Measurements from ENCODE around the gene KCND3.

Gene KCND3

DNA sequence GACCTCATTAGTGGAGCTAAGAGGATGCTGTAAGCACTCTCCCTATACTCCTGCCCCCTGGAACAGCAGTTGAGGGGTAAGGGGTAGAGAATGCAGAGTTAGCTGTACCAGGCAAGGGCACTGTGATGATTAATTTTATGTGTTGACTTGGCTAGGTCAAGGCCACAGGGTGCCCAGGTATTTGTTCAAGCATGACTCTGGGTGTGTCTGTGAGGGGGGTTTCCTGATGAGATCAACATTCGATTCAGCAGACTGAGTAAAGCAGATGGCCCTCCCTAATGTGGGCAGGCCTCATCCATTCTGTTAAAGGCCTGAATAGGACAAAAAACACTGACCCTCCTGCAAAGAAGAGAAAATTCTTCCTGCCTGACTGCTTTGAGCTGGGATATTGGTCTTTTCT is 110.8 kb downstream of the KCND3 start:
- peak in 1 of 2 donors; percentile 30 for DNase-seq

DNA sequence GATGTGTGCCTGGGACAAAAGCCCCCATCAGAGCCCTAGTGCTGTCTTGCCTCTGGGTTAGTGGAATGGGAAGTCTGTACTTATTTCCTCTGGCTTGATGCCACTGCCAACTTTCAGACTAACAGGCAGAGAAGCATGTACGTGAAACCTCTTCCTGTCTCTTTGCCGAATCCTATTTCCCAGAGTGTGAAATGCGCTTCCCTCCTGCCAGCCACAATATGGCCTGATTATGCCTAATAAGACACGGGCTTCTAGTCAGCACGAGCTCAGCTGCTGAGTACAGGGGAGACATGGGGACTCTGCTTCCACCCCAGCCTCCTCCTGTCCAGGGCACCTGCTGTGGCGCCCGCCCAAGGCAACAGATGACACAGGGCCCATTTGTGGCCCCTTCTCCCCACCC is 111.4 kb downstream of the KCND3 start:
- DNase-seq: no peak

DNA sequence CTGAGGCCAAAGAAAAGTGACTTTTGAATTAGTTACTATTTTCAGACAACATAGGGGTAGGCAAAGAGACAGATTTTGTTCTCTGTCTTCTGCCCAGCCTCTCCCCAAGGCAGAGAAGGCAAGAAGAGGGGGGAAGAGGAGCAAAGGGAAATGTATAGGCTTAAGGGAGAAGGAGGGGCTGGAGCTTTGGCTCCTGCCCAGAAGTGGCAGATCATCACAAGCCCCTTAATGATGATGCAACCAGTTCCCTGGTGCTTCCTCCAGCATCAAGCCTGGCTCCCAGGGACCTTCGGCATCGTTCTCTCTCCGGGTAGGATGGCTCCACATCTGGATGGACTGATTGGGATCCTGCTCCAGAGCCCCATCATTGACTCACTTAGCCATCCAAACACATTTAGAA is 112.8 kb downstream of the KCND3 start:
- DNase-seq: no peak

DNA sequence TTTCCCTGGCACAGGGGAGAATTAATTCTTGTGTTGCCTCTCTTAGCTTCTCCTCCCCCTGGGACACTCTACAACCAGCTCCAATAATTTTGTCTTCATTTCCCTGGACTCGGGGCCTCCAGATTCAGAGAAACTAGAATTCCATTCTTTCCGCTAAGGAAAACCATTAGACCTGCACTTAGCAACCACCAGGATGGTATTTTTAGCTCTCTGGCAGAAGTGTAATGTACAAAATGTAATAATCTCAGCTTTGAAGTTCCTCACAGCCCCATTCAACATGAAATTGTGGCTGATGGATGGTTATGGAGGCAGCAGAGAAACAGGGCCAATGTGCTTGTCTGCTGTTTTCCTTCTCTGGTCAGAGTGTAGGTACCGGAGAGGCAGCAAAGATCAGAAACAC is 113.8 kb downstream of the KCND3 start:
- DNase-seq: no peak

DNA sequence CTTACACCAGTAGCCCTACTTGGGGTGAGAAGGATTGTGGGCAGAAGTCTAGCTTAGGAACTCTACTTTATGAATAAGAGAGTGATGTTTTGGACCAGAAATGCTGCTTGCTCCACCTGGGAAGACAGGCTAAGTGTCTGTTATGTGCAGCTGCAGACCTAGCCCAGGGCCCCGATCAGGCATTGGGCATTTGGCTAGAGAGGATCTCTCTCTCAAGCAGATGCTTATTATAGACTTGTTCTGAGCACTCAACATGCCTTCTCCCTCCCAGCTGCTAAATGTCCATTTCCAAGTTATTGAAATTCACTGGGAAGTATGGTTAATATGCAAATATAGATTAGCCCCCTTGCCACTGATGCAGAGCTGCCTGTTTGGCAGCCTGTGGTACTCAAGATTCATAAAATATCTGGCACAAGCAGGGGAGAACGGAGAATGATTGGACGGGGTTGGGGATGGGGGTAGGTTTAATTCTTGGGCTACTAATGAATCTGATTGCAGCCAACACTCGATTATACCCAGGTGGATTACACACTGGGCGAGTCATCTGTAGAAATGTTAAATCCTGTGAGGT is 115.9 kb downstream of the KCND3 start:
- DNase-seq: no peak

DNA sequence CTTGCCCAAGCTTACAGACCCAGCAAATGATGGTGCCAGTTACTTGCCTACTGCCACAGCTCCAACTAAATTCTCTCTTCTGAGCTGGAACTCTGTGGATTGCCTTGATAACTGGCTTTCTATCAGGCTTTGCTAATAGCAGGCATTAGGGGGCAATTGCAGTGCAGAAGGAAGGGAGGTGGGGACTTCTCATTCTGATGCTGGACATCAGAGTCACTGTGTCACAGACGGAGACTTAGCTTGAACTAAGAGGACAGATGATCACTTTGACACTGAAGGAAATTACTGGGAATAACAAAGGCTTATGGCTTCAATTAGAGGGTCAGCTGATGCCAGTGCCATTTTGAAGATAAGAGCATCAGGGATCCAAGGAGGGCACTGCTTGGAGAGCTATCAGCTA is 119.3 kb downstream of the KCND3 start:
- no peak for DNase-seq

DNA sequence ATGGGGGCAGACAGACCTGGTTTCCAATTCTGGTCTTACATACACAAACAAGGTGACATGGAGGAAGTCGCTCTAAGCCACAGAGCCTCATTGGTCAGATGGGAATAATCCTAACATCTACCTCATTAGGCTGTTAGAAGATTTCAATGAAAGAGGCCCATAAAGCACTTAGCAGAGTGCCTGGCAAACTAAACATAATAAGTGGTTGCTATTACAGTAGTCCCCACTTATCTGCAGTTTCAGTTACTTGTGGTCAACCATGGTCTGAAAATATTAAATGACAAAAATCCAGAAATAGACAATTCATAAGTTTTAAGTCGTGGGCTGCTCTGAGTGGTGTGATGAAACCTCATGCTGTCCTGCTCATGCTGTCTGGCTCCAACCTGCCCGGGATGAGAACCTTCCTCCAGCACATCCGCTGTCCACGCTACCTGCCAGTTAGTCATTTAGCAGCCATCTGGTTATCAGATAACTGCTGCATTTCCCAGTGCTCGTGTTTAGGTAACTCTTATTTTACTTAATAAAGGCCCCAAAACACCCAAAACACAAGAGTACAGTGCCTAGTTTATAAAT is 121.5 kb downstream of the KCND3 start:
- DNase-seq: no peak

DNA sequence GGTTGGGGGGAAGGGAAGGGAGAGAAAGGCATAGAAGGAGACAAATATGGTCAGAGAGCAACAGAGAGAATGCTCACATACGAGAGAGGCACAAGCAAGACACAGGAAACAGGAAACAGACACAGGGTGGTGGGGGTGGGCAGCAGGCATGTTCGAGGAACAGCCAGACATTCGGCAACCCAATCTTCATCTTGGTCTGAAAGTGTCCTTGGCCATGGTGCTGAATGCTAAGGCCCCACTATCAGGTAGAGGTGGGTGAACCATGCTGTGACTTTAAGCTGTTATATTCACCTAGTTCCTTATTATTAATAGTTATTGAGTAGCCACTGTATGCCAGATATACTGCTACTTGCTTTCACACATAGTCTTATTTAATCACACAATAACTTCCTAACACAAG is 124.6 kb downstream of the KCND3 start:
- DNase-seq: no peak

DNA sequence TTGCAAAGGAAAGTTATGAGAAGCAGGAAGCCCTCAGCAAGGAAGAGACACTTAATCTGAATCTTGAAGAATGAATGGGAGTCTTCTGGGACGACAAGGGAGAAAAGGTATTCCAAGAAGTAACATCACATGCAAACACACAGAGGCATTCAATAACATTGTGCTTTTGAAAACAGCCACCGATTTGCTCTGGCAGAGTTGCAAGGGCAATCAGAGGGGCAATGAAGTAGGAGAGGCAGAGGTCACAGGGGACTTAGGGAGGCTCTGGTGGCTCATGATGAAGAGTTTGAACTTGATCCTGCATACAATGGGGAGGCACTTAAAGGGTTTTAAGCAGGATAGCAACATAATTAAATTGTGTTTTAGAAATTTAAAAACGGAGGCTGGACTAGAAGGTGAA is 126.1 kb downstream of the KCND3 start:
- DNase-seq: no peak

DNA sequence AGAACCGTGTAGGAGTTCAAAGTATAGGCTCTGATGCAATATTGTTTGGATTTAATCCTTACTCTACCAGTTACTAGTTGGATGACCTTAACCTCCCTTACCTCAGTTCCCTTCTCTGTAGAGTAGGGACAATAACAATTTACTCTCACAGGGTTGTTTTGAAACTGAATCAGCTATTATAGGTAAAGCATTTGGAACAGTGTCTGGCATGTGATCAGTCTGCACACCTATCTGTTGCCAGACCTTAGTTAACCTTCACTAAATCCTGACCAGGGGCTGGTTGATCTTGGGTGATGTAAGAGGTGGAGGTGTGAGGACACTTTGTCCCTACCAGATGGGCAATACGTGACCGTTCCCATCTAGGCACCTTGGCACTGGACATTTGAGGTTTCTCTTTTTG is 126.9 kb downstream of the KCND3 start:
- no peak for DNase-seq

DNA sequence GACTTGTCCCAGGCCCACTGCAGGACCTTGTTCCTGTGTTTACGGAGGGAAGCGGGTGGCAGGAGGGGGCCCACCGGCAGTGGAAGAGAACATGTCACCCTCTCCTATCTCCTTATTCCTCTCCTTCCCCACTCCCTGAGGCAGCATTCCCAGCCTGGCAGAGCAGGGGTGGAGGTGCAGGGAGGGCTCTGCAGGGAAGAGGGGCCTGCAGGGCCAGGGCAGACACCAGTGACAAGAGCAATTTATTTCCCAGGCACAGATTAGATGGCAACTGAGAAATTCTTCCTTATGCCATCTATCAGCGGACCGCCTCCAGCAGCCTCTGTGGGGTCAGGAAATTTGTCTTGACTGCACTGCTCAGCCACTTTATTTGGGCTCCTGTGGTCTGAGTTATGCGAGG is 127.9 kb downstream of the KCND3 start:
- DNase-seq: no peak

DNA sequence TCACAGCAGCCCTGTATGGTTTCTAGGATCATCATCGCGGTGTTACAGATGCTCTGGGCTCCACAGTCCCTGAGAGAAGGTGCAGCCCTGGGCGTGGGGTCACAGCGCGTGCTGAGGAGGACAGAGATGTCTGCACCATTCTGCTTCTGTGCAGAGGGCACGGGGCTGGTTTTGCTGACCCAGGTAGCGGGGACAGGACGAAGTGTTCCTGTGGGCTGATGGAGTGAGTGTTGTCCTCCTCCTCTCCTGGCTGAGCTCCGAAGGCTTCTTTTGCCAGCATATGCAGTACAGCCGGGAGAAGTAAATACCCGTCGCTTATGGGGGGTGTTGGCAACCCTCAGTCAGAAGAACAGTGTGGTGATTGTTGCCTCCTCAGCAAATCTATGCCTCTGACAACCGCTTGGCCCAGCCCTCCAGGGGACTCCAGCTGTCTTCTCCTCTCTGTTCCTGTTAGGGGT is 132.2 kb downstream of the KCND3 start:
- no peak for DNase-seq

DNA sequence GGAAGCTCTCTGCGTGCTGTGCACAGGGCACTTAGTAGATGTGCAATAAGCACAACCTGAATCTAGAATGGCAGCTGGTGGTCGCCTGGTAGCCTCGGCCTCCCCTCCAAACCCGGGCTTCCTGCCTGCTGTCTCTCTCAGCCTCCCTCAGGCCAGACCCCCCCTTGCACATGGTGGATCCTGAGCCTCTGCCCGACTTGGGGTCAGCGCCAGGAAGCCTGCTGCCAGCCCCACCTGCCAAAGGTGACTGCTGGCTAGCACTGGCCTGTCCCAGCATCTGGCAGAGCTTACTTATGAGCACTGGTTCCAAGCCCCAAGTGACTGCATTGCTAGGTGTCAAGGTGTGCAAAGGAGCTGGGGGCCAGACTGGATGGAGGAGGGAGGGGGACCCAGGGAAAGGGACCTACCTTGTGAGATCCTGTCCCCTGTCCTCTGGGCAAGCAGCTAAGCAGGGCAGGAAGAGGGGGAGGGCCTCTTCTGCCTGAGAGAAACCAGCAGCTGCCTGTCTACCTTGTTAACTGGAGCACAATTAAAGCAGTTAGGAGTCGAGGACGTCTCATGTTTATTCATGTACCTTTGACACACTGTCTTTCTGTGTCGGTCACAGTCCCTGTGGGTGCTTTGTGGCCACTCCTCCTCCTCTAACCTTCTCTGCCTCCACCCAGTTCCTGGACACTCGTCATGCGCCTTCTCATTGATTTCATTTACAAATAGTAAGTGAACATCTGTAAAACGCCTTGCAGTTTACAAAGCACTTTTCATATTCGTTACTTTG is 132.9 kb downstream of the KCND3 start:
- no peak for DNase-seq

DNA sequence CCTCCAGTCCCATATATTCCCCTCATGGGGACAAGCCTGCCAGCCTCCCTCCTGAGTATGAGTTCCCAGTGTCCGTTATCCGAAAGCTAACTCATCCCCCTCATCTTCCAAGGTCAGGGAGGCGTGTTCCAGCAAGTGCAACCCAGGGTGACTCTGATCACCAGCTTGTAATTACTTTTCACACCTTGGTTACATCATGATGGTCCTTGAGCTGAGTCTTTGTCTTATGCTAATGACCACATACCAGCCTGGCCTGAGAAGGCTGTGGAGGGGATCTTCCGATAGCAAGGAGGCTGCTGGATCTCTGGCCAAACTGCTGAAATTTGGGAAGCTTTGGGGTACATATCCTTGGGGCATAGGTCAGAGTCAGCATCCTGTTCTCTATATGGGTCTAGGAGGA is 134.2 kb downstream of the KCND3 start:
- DNase-seq: no peak

DNA sequence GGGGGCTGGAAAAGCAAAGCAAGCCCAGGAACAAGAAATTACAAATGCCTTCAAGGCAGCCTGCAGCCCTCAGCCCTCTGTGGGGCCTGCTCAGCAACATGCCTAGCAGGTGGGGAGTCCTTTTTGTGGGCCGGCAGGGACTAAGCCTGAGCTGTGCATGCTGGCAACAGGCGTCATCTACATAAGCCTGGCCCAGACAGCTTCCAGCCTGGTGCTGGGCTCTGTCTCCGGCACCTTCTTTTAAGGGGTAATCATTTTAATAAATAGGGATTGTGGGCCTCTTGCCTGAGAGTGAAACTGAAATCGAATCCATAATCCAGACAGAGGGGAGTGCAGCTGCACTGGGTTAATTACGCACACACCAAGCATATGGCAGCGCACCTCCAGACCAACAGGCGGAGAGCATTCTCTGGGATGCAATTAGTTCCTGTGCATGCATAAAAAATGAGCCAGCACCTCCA is 137.2 kb downstream of the KCND3 start:
- DNase-seq: no peak

DNA sequence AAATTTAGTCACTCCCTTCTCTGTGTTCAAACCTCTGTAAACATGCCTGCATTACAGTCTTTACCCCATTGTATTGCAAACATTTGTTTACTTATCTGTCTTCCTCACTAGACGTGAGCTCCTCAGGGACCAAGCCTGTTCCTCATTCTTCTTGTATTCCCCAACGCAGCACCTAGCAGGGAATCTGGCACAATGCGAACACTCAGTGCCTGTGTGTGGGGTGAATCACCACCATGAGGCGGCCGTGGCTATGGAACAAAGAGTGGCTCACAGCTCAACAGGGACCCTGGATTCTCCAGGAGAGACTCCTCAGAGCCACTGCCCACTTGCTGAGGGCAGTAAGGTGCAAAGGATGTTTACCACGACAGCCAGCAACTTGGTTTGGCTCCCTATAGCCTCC is 137.9 kb downstream of the KCND3 start:
- no peak for DNase-seq

DNA sequence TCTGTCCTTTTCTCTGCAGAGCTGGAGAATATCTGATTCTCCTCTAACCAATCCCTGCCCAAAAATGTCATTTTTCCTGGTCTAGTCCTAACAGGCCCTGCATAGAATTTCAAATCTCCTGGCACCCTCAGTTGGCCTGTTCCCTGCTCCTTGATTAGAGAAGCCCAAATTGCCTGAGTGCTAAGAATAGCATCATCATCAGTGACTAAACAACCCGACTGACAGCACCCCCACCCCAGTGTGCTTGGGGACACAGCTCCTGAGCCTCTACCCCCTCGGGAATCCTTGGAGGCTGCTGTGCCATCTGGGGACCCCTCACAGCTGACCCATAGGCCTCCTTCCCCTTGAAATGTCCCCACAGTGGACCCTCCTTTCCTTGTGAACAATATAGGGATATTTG is 139.4 kb downstream of the KCND3 start:
- DNase-seq: no peak

DNA sequence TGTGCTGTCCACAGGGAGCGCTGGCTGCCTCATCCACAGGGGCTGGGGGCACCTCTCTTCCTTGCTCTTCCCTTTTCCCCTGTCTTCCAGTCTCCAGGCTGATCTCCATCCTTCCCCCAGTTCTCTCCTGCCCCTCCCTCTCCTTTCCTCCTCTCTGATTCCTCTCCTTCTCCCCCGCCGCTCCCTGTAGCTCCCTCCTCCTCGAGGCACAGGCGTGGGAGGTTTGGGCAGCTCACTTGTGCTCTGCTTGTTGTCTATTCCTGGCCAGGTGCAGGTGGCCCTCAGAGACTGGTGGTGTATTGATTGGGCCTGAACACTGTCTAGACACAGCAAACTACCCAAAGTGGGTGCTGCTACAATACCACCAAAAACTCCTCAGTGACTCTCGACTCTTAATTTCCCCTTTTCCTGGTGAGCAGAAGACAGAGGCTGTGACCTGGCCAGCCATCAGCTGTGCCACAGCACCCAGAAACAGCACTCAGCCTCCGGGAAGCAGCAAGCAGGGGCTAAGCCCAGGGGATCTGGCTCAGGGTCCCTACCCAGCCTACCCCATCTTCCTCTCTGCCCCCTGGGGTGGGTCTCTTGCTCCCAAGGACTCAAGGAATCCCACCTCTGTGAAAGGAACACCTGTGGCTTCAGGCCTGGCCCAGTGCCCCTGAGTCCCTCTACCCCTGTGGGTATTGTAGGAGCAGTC is 140.5 kb downstream of the KCND3 start:
- DNase-seq: no peak

DNA sequence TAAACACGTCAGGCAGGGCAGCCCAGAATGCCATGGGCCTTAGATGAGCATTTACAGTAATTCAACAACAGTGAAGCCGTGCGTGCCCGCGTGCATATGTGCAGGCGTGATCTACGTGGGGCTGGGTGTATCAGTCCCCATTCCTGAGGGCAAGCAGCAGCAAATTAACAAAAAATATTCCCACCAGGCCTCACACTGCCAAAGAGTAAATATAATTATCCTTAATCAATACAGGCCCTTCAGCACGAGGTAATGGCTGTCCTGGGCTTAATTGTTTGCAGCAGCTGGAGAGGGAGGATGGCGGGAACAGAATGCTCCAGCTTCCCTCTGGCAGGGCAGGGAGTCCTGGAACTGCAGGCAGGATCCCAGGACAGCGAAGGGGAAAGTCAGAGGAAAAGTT is 142.0 kb downstream of the KCND3 start:
- DNase-seq: no peak

DNA sequence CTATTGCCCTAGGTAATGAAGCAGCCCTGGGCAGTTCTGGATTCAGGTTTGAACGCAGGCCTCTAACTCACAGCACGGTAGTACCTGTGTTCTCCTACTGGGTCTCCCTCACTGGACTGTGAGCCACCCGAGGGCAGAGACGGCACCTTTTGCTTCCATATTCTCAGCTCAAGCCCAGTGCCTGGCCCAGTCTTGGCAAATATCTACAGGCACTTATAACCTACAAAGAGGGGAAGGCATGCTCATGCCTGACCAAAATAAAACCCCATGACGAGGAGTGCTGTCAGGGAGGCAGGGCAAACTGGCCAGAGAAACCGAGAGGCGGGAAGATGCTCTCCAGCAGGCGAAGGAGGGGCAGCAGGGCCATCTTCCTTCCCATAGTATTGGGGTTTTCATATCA is 142.6 kb downstream of the KCND3 start:
- no peak for DNase-seq

DNA sequence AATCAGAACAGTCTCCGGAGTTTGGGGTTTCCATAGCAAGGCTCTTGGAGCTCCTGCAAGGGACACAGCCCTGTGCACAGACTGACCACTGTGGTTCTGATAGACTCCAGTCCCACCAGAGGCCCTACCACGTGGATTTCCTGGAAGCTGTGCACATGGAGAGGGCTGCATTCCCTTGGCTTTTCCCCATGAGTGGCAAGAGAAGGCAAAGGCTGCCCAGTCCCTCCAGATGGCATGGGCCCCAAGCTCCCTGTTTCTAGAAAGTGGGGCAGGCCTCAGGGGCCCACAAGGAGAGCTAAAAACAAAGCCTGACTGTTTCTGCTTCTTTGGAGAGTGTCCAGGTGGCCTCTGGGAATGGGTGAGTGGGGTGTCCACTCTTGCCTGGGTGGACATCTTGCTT is 146.3 kb downstream of the KCND3 start:
- no peak for DNase-seq

DNA sequence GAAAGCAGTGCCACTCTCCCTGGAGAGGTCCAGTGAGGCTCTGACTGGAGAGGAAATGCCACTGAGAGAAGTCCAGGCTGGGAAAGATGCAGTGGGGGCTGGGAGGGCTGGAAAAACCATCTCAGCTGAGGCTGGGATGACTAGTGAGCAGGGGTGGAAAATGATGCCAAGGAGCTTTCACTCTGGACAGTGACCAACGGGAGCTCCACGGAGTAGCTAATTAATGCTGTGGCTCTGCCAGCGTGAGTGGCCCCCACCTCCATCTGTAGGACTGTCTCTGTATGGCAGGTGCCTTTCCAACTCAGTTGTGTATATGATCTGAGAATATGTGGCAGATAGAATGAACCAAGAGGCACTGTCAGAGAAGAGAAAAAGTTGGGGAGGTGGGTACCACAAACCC is 147.1 kb downstream of the KCND3 start:
- no peak for DNase-seq

DNA sequence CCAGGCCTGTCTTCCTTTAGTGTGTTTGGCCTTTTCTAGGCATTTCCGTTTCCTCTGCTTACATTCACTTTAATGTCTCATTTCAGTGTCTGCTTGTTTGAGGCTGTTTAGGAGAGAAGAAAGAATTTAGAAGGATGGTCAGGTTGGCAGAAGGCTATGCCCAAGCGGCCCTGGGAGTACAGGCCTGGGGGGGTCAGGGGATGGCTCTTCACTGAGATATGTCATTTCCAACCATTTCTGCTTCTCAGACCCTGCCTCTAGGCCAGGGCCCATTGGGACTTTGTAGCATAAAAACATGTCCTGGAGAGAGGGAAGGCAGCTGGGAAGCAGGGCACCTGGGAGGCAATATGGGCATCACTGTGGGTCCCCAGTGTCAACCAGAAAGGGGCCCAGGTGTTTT is 147.7 kb downstream of the KCND3 start:
- no peak for DNase-seq

DNA sequence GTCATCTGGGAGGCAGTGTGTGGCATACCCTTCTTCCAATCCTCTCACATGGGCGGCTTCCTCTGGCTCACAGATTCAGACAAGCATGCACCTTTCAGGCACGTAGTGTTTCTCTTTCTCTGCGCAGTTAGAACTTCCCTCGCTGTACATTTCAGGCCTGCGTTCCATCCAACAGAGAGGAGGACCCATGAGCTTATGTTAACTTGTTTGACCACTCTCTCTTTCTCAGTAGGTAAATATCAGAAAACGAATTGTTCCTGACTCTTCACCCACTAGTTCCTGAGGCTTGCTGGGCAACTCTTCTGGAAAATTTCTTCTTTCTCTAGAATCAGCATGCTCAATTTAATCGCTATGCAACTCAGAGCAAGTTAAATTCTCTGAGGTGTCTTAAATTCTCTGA is 148.3 kb downstream of the KCND3 start:
- DNase-seq: no peak
